HG03565 (cell line): ENCODE results near the gene RIPK1.

ENCODE experiments used
- ATAC-seq: cut with Tn5 transposase; IDR thresholded peaks from one replicate; pipeline ENCODE4 v1.9.1; 2021; ENCODE audit warnings: mild to moderate bottlenecking, moderate library complexity; ENCODE audit not compliant: unreplicated experiment

RIPK1 gene

GRCh38 chr6:3159805-3160781 lies 91.8 kb downstream of the RIPK1 start:
- no peak for ATAC-seq

- no peak for ATAC-seq
Measured at GRCh38 chr6:3162067-3162497, 93.8 kb downstream of the RIPK1 start.

GRCh38 chr6:3162565-3163247 lies 94.4 kb downstream of the RIPK1 start:
- no peak for ATAC-seq

GRCh38 chr6:3163248-3163594 lies 94.9 kb downstream of the RIPK1 start:
- no peak for ATAC-seq

GRCh38 chr6:3164388-3164787 lies 96.1 kb downstream of the RIPK1 start:
- no peak for ATAC-seq
